Activated CD8-positive, alpha-beta memory T cell treated with anti-CD3 and anti-CD28 coated beads, Interleukin-2, amount 10 ng/mL, durations not matched to agents 7 days and 5 days (primary cell): ENCODE data around the gene UBE2B. TPM values are rescaled to one million over a fixed set of nuclear protein-coding genes. Genes with fewer than 3 reads are reported as not detected.
"Not testable (repeated sequence)": the region's sequence is repeated elsewhere in the genome, so short reads cannot be mapped to it uniquely, and the experiment has no call there.

Source experiments
- ATAC-seq: fragments of 150-1000 bp; cut with Tn5 transposase; one replicate; pipeline ENCODE4 v1.10.0; 2021; ENCODE audit warnings: moderate library complexity
- CTCF ChIA-PET: fragments of 350-600 bp; sonication (Branson Sonifier 250); formaldehyde crosslinking; loops from one replicate; lab custom pipeline; 2021; ENCODE audit warnings: antibody characterized with exemption; lab: Charles Lee
- DNase-seq: peaks from one replicate; pipeline ENCODE4 v3.0.0-alpha.2; 2020
- H3K27ac Mint-ChIP-seq: one replicate; pipeline ENCODE4 v1.8.0; 2021; ENCODE audit warnings: mild to moderate bottlenecking, mixed read lengths
- H3K27me3 Mint-ChIP-seq: one replicate; pipeline ENCODE4 v1.8.0; 2021; ENCODE audit warnings: mixed read lengths
- H3K36me3 Mint-ChIP-seq: one replicate; pipeline ENCODE4 v1.8.0; 2021; ENCODE audit warnings: mild to moderate bottlenecking, mixed read lengths
- H3K4me1 Mint-ChIP-seq: one replicate; pipeline ENCODE4 v1.8.0; 2021; ENCODE audit warnings: mixed read lengths
- H3K4me3 Mint-ChIP-seq: one replicate; pipeline ENCODE4 v1.8.0; 2021; ENCODE audit warnings: mild to moderate bottlenecking, moderate library complexity, mixed read lengths
- H3K9me3 Mint-ChIP-seq: one replicate; pipeline ENCODE4 v1.8.0; 2022; ENCODE audit warnings: low read depth, mixed read lengths
- total RNA-seq, 2 experiments: library from RNA; stranded (reverse); gene quantifications; one replicate each; pipeline ENCODE4 v1.2.3, GENCODE V29; 2021

UBE2B gene
- total RNA-seq, 2 experiments from 2014 or later, result 74.6 to 84.8 TPM

DNA sequence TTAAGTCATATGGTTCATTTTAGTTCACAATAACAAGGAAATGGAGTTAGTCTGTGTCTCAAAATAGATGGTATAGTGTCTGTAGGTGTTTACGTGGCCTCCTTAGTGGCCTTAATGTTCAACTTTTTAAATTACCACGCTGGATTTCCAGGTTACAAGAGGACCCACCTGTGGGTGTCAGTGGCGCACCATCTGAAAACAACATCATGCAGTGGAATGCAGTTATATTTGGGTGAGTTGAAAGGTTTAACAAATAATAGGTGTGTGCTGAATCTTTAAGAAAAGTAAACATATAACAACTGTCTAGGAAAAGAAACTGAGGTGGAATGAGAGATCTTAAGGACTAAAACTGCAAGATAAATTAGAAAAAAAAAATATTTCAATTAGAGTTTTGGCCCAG lies 2.9 kb downstream of the UBE2B start:
- DNase-seq (no peak), ATAC-seq (no peak)
- Mint-ChIP-seq H3K4me1 (peaks cover 41% of the 10 kb centered on the region), H3K9me3 (no peaks in the 10 kb centered on the region), H3K4me3 (no peak overlapping the region), H3K27ac (no peak overlapping the region), H3K36me3 (peaks cover 25% of the 10 kb centered on the region), H3K27me3 (no peaks in the 10 kb centered on the region)
- CTCF ChIA-PET, result no interaction called here

DNA sequence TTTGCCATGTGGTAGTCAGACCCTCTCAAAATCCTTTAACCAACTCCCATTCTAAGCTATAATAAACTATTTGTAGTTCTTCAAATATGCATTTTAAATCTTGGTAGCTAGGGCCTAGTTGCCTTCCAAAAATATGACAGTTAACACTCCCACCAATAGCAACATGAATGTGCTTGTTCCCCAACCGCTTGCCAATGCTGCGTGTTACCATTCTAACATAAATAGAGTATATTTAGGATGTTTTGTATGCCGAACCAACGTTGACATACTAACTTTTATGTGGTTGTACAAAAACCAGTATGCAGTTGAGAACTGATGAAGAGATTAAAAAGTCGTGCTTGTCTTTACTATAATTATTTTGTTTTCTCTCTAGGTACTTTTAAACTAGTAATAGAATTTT lies 9.0 kb downstream of the UBE2B start:
- DNase-seq (no peak), ATAC-seq (no peak)
- Mint-ChIP-seq H3K27ac (no peak overlapping the region), H3K36me3 (peaks cover 39% of the 10 kb centered on the region), H3K4me3 (no peak overlapping the region), H3K9me3 (no peaks in the 10 kb centered on the region), H3K27me3 (no peaks in the 10 kb centered on the region), H3K4me1 (peaks cover 21% of the 10 kb centered on the region)
- CTCF ChIA-PET, result interaction anchor here (1.4 to 2.0 kb wide), 2 partner anchors 8 to 207 kb away, joined by 3 to 8 read pairs; no protein-coding TSS in a partner anchor

DNA sequence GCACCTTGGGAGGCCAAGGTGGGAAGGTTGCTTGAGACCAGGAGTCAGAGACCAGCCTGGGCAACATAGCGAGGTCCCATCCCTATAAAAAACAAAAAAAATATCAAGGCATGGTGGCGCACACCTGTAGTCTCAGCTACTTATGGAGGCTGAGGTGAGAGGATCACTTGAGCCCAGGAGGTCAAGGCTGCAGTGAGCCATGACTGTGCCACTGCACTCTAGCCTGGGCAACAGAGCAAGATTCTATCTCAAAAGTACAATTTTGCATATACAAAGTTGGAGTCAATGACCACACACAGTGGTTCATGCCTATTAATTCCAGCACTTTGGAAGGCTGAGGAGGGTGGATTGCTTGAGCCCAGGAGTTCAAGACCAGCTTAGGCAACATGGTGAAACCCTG lies 10.8 kb downstream of the UBE2B start:
- CTCF ChIA-PET, result interaction anchor here (0.9 to 2.0 kb wide), 3 partner anchors 9 to 205 kb away, joined by 3 to 6 read pairs (median 5); partner anchors contain the start of gene UBE2B

DNA sequence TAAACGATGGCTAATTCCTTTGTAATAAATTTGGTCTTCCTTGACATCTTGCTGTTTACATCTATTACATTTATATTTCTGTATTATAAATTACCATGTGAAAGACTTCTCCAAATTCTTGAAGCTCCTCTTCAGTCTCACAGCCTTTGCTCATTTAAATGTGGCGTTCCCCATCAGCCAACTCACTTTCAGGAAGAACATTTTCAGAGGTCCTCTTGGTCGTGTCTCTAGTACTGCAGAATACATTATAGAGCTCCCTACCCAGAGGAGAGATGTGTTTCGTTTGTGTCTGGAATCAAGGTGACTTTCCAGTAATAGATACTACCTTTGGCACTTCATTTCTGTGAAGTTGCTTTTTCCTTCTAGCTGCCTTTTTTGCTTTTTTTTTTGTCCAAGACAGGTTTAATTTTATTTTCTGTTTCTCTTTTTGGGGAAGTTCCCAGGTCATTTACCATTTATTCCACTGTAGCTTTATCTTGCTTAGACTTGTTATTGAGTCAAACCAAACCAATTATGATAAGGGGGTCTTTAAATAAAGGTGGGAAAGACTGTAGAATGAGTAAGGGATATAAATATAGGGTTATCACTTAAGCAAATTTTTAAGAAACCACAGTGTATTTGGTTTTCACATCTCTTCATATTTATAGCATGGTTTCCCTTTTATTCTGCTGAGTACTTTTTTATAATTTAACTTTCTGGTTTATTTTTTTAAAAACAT lies 12.8 kb downstream of the UBE2B start:
- peaks cover 45% of the 10 kb centered on the region for H3K36me3 Mint-ChIP-seq

More for the DNA sequence above, 10.8 kb downstream of the UBE2B start:
- DNase-seq, ATAC-seq, H3K9me3 Mint-ChIP-seq, H3K4me3 Mint-ChIP-seq, H3K27ac Mint-ChIP-seq, H3K27me3 Mint-ChIP-seq: not testable (repeated sequence)
- Mint-ChIP-seq H3K4me1 (peaks cover 16% of the 10 kb centered on the region), H3K36me3 (peaks cover 40% of the 10 kb centered on the region)

DNA sequence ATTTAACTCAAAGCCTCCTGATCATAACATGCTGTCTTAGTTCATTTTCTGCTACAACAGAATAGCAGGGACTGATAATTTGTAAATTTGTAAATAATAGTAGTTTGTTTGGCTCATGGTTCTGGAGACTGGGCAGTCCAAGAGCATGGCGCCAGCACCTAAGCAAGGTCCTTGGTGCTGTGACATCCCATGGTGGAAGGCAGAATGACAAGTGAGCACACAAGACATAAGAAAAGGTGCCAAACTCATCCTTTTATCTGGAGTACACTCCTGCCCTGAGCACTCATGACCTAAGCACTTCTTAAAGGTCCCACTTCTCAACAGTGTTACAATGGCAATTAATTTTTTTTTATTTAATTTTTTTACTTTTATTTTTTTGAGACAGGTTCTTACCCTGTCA lies 16.1 kb downstream of the UBE2B start:
- CTCF ChIA-PET, result interaction anchor here (1.9 kb wide), 1 partner anchor 24 kb away, joined by 4 read pairs; the partner anchor contains the start of gene CDKN2AIPNL
- H3K4me1 Mint-ChIP-seq, result peaks cover 9% of the 10 kb centered on the region

More for the DNA sequence above, 12.8 kb downstream of the UBE2B start:
- peaks cover 11% of the 10 kb centered on the region for H3K4me1 Mint-ChIP-seq
- CTCF ChIA-PET, result interaction anchor here (0.6 to 1.5 kb wide), 8 partner anchors 7 to 203 kb away, joined by 3 to 6 read pairs (median 3); partner anchors contain the start of genes CDKL3 and UBE2B
- peak overlapping the region; percentile 68 for H3K27ac Mint-ChIP-seq
- no peaks in the 10 kb centered on the region for H3K27me3 Mint-ChIP-seq
- no peaks in the 10 kb centered on the region for H3K9me3 Mint-ChIP-seq
- DNase-seq (no peak), ATAC-seq (no peak)
- H3K4me3 Mint-ChIP-seq, result no peak overlapping the region

GRCh38 chr5:134392301-134392700 lies 20.9 kb downstream of the UBE2B start:
- H3K9me3 Mint-ChIP-seq, result no peaks in the 10 kb centered on the region
- DNase-seq (no peak), ATAC-seq (no peak)
- H3K4me3 Mint-ChIP-seq, result no peak overlapping the region
- peaks cover 47% of the 10 kb centered on the region for H3K36me3 Mint-ChIP-seq
- no peaks in the 10 kb centered on the region for H3K27me3 Mint-ChIP-seq
- no peaks in the 10 kb centered on the region for H3K4me1 Mint-ChIP-seq
- CTCF ChIA-PET, result interaction anchor here (1.0 to 2.4 kb wide), 5 partner anchors 19 to 195 kb away, joined by 5 to 6 read pairs (median 5); partner anchors contain the start of gene CDKN2AIPNL
- H3K27ac Mint-ChIP-seq, result no peak overlapping the region

More for the DNA sequence above, 16.1 kb downstream of the UBE2B start:
- Mint-ChIP-seq H3K27me3 (no peaks in the 10 kb centered on the region), H3K36me3 (peaks cover 49% of the 10 kb centered on the region), H3K4me3 (no peak overlapping the region), H3K27ac (no peak overlapping the region), H3K9me3 (no peaks in the 10 kb centered on the region)
- no peak for DNase-seq
- no peak for ATAC-seq

- Mint-ChIP-seq H3K4me1 (no peaks in the 10 kb centered on the region), H3K27me3 (no peaks in the 10 kb centered on the region), H3K36me3 (peaks cover 46% of the 10 kb centered on the region), H3K9me3 (no peaks in the 10 kb centered on the region), H3K4me3 (no peak overlapping the region), H3K27ac (no peak overlapping the region)
- DNase-seq (no peak), ATAC-seq (no peak)
- CTCF ChIA-PET, result no interaction called here
These were observed 23.6 kb downstream of the UBE2B start for GRCh38 chr5:134394932-134395331.

- Mint-ChIP-seq H3K4me3 (no peak overlapping the region), H3K36me3 (peaks cover 38% of the 10 kb centered on the region), H3K27ac (no peak overlapping the region), H3K9me3 (no peaks in the 10 kb centered on the region), H3K4me1 (no peaks in the 10 kb centered on the region), H3K27me3 (no peaks in the 10 kb centered on the region)
- DNase-seq, result no peak
- no peak for ATAC-seq
- CTCF ChIA-PET, result interaction anchor here (1.1 to 2.2 kb wide), 4 partner anchors 9 to 188 kb away, joined by 3 to 7 read pairs (median 3); partner anchors contain the start of gene CDKN2AIPNL
These were observed 24.9 kb downstream of the UBE2B start for GRCh38 chr5:134396274-134396673.

GRCh38 chr5:134397196-134397595 lies 25.8 kb downstream of the UBE2B start:
- H3K27me3 Mint-ChIP-seq, result no peaks in the 10 kb centered on the region
- ATAC-seq, result no peak
- DNase-seq, result no peak
- H3K9me3 Mint-ChIP-seq, result no peaks in the 10 kb centered on the region
- H3K27ac Mint-ChIP-seq, result no peak overlapping the region
- peaks cover 32% of the 10 kb centered on the region for H3K36me3 Mint-ChIP-seq
- CTCF ChIA-PET, result interaction anchor here (0.7 to 2.2 kb wide), 3 partner anchors 14 to 190 kb away, joined by 3 to 7 read pairs (median 3); partner anchors contain the start of gene CDKN2AIPNL
- no peak overlapping the region for H3K4me3 Mint-ChIP-seq
- H3K4me1 Mint-ChIP-seq, result no peaks in the 10 kb centered on the region

DNA sequence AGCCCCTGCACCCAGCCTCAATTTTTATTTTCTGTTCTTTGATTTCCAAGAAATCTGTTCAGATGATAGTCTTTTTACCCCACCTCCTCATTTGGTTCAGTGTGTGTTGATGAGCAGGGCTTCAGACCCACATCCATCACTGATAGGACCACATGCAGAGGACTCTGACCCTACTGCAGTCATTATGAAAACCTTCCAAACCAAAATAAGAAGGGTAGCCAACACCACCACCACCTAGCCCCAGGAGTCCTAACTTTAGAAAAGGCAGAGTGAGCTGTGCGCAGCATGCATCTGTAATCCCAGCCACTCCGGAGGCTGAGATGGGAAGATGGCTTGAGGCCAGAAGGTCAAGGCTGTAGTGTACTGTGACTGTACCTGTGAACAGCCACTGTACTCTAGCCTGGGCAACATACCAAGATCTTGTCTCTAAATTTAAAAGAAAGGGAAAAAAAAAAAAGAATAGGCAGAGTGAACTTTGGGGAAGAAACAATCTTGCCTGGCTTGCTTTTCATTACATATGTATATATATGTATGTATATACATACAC lies 27.3 kb downstream of the UBE2B start:
- Mint-ChIP-seq H3K4me1 (no peaks in the 10 kb centered on the region), H3K36me3 (peaks cover 27% of the 10 kb centered on the region), H3K9me3 (no peaks in the 10 kb centered on the region), H3K4me3 (no peak overlapping the region), H3K27ac (no peak overlapping the region), H3K27me3 (no peaks in the 10 kb centered on the region)
- DNase-seq, result no peak
- no peak for ATAC-seq
- CTCF ChIA-PET, result no interaction called here

DNA sequence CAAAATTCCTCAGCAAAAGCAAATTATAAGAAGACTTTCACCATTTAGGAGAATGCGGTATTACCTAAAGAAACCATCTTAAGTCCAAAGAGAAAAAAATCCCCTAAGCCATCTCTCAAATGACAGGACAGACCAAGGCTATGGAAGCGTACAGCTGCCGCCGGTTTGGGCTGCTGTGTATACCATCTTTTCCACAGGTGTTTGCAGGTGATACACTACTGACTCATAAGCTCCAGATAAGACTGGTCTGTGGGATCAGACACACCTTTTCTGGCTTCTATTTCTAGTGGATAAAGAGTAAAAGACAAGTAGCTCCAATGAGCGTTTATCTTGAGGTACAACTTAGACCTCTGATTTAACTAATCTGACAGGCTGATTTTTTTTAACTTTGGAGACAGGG lies 32.6 kb downstream of the UBE2B start:
- DNase-seq (no peak), ATAC-seq (no peak)
- Mint-ChIP-seq H3K9me3 (no peaks in the 10 kb centered on the region), H3K27ac (no peak overlapping the region), H3K27me3 (no peaks in the 10 kb centered on the region), H3K4me3 (no peak overlapping the region), H3K4me1 (peaks cover 2% of the 10 kb centered on the region), H3K36me3 (peaks cover 16% of the 10 kb centered on the region)
- CTCF ChIA-PET, result no interaction called here

DNA sequence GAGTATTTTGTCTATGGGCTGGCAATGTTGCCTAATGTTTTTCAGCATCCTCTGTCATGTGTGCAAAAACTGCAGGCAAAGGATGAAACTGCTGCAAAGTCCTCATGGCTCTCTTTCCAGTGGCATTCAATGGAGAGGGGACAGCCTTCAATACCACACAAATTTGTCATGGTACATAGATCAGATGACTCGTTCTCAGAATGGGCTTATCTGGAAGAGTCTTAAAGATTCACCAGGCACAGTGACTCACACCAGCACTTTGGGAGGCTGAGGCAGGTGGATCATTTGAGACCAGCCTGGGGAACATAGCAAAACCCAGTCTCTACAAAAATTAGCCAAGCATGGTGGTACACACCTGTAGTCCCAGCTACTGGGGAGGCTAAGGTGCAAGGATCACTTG lies 35.0 kb downstream of the UBE2B start:
- ATAC-seq (no peak), DNase-seq (no peak)
- H3K27me3 Mint-ChIP-seq, result no peaks in the 10 kb centered on the region

GRCh38 chr5:134409321-134409720 lies 38.0 kb downstream of the UBE2B start:
- DNase-seq, result no peak
- no peaks in the 10 kb centered on the region for H3K9me3 Mint-ChIP-seq
- no peak overlapping the region for H3K27ac Mint-ChIP-seq
- no peak for ATAC-seq
- no peaks in the 10 kb centered on the region for H3K27me3 Mint-ChIP-seq
- H3K4me1 Mint-ChIP-seq, result peaks cover 30% of the 10 kb centered on the region
- CTCF ChIA-PET, result interaction anchor here (1.4 to 5.5 kb wide), 3 partner anchors 27 to 178 kb away, joined by 4 to 38 read pairs (median 17); no protein-coding TSS in a partner anchor
- peaks cover 10% of the 10 kb centered on the region for H3K36me3 Mint-ChIP-seq
- no peak overlapping the region for H3K4me3 Mint-ChIP-seq

More for the DNA sequence above, 35.0 kb downstream of the UBE2B start:
- peaks cover 11% of the 10 kb centered on the region for H3K36me3 Mint-ChIP-seq
- CTCF ChIA-PET, result interaction anchor here (0.7 to 1.4 kb wide), 2 partner anchors 10 to 172 kb away, joined by 3 read pairs; no protein-coding TSS in a partner anchor
- no peaks in the 10 kb centered on the region for H3K9me3 Mint-ChIP-seq
- H3K4me1 Mint-ChIP-seq, result peaks cover 21% of the 10 kb centered on the region
- H3K27ac Mint-ChIP-seq, result no peak overlapping the region
- H3K4me3 Mint-ChIP-seq, result no peak overlapping the region
